Fibroblast of upper back skin (primary cell): ENCODE measurements around the gene STARD5.
A peak's percentile ranks its signal among the peaks of the same experiment; 100 is the strongest.

Experiments
- DNase-seq: peaks from one replicate; pipeline ENCODE4 v3.0.0-alpha.2; 2013

Gene STARD5

GRCh38 chr15:81271761-81272644, 51.9 kb downstream of the STARD5 start:
- DNase-seq, result no peak

GRCh38 chr15:81270781-81271491, 53.0 kb downstream of the STARD5 start:
- DNase-seq, result peak; percentile 75

GRCh38 chr15:81270188-81270587, 53.8 kb downstream of the STARD5 start:
- DNase-seq, result no peak

- DNase-seq, result no peak
These were observed 54.9 kb downstream of the STARD5 start for GRCh38 chr15:81268881-81269601.

- DNase-seq, result no peak
These were observed 55.6 kb downstream of the STARD5 start for GRCh38 chr15:81268340-81268739.

GRCh38 chr15:81265944-81266775, 57.8 kb downstream of the STARD5 start:
- peak; percentile 83 for DNase-seq

- peak; percentile 36 for DNase-seq
These were observed 58.5 kb downstream of the STARD5 start for GRCh38 chr15:81265256-81265943.

GRCh38 chr15:81264072-81264857, 59.7 kb downstream of the STARD5 start:
- DNase-seq, result no peak

- no peak for DNase-seq
These were observed 60.5 kb downstream of the STARD5 start for GRCh38 chr15:81263477-81263876.

GRCh38 chr15:81261172-81261811, 62.6 kb downstream of the STARD5 start:
- no peak for DNase-seq

- no peak for DNase-seq
These were observed 64.1 kb downstream of the STARD5 start for GRCh38 chr15:81259760-81260298.
